LoVo (cell line): ENCODE results near the gene LMO2.

Experiments
- DNase-seq: peaks from one replicate; pipeline ENCODE4 v3.0.0-alpha.2; 2016; ENCODE audit warnings: low spot score

The LMO2 gene

GRCh38 chr11:33913991-33914390 is 22.1 kb upstream of the LMO2 start:
- DNase-seq, result no peak

- DNase-seq, result peak; percentile 22
These were observed 20.8 kb upstream of the LMO2 start for GRCh38 chr11:33912405-33913361.

- DNase-seq, result no peak
These were observed 19.1 kb upstream of the LMO2 start for GRCh38 chr11:33910958-33911339.

- no peak for DNase-seq
These were observed 18.6 kb upstream of the LMO2 start for GRCh38 chr11:33910296-33910957.

- DNase-seq, result no peak
These were observed 17.7 kb upstream of the LMO2 start for GRCh38 chr11:33909552-33909951.

- DNase-seq, result no peak
These were observed 17.3 kb upstream of the LMO2 start for GRCh38 chr11:33909150-33909549.

DNA sequence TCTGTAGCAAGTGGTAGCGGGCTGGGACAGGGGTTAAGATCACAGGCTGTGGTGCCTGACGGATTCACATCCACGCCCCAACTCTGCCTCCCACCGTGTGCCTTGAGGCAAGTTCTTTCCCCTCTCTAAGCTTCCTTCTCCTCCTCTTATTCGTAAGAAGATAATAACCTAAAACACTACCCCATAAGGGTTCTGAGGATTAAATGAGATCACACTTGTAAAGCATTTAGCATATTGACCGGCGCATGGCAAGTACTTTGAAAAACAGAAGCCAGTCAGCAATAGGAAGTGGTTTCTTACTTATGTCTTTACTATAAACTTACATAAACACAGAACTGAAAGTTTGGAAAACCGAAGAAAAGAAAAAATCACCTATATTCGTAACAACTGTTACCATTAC is 15.5 kb upstream of the LMO2 start:
- DNase-seq, result no peak

DNA sequence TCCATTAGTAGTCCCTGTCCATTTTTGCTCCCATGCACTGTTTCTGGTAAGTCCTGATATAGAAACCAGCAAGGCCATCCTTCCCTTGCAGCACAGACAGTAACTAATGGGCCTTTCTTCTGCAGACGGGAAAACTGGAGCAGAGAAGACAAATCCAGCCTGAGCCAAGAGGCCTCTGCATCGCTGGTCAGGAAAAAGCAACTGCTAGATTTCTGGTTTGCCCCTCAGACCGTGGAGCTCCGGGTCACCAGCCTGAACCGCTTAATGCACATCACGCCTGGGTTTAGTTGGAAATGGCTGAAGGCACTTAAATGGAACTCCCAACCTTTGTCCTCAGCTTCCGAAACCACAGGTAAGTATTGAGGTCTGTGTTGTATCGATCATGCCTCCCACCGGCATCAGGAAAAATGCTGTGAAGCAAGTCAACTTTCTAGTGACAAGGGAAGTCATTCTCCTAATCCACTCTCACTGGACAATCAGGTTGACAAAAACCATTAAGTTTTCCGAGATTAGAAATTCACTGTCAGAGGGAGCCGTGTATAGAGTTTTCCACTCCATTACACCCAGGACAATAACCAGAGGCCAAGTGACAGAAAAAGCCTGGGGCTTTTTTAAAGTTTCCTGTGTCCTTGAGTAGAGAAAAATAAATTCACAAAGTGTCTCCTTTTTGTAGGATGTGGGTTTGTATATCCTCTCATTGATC is 14.8 kb upstream of the LMO2 start:
- DNase-seq, result no peak

DNA sequence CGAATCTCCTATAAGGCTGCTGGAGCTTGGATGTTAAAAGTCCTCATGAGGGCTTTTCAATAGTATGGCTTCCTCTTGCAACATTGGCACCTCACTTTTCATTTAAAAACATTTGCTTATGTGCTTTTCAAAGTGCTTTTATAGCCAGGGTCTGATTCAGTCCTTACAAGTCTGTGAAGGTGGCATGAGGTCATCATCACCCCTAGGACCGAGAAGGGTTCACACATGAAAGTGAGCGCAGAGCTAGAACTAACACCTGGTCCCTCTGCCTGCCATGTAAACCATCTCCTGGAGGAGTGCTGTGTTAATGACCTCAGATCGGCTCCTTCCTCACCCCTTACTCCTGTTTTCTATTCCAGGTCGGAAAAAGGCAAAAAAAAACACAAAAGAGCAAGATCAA is 12.2 kb upstream of the LMO2 start:
- no peak for DNase-seq

- no peak for DNase-seq
These were observed 8.4 kb upstream of the LMO2 start for GRCh38 chr11:33900159-33900840.

DNA sequence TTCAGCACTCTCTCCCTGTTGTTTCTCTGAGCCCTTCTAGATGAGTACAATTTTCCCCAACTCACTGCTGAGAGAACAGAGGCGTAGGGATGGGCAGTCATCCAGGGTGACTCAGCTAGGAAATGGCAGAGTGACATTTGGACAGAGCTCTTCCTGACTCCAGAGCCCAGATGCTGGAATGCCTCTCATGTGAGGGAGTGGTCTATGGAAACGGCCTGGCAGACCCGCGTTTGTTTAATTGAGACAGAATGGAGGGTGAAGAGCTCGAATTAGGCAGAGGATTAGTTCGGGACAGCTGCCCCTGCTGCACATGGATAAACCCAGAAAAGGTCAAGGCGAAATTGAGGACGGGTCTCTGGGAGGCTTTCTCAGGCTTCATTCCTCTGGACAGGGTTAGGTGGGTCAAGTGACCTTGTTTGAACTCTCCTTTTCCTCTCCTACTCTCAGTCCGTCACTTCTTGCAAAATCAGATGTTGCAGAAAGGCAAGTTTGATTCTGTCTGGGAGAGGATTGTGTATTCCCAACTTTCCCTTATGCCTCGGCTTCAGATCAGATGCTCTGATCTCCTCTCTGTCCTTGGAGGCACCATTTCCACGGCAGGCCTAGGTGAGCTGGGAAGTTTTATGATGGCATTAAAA is 7.6 kb upstream of the LMO2 start:
- peak; percentile 31 for DNase-seq

- no peak for DNase-seq
These were observed 7.1 kb upstream of the LMO2 start for GRCh38 chr11:33898957-33899356.

DNA sequence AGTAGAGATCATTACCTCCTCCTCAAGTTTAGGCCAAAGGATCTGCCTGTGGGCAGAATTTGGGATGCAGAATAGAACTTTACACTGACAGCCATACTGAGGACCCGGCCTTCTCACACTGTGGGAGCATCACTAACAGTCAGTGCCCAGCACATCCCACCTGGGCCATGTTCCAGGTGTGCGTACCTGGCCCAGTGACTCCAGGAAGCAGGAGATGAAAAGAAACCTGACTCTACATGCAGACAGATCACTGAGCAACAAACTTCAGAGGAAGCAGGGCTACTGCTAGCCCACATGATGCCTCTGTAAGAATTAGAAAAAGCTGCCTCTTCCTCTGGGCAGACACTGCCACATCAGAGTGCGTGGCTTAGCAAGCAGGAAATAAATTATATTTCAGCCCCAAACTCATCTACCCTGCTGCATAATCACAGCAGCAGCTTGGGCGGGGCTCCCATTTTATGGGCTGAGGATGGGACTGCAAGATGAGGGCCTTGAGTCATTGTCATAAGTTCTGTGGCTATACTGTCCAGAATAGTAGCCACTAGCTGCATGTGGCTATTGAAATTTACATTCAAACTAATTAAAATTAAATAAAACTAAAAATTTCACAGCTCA is 6.0 kb upstream of the LMO2 start:
- no peak for DNase-seq

DNA sequence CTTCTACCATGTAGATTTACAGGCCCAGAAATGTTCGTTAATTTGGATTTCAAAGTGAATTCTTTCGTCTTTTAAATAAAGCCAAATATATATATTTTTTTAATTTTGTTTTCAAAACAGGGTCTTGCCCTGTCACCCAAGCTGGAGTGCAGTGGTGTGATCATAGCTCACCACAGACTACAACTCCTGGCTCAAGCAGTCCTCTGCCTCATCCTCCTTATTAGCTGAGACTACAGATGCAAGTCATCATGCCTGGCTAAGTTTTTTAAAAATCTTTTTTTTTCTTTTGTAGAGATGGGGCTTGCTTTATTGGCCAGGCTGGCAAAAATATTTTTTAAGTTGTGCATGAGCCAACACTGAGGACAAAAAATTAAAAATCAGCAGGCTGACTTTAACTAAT is 5.0 kb upstream of the LMO2 start:
- no peak for DNase-seq

DNA sequence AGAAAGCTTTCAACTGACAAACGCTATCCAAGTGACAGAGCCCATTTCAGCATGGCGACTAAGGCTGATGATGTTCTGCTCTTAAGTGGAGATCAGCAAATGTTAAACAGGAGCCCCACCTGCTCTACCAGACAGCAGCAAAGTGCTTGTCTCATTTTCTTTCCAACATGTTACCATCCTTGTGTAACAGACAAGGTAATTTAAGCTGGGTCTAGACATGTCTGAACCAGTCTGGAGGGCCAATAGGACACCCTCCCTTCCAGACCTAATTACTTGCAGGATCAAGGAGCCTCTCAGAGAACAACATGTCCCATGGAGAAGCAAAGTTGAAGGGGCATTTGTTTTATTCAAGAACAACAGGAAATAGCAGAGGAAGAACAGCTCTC is 3.9 kb upstream of the LMO2 start:
- no peak for DNase-seq

DNA sequence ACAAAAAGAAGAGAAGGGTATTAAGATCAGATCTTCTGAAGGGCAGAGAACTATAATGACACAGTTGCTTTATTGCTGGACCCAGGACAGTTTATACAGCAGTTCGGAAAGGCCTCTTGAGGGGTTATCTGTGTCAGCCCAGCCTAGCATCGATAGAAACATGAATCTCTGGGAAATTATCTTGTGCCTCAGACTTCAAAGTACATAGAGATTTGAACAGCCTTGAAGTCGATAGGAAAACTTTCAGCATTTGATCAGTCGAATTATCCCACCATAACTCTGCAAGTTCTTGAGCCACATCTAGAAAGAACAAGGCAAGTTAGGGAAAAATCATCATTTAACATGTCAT is 2.5 kb upstream of the LMO2 start:
- DNase-seq, result no peak

DNA sequence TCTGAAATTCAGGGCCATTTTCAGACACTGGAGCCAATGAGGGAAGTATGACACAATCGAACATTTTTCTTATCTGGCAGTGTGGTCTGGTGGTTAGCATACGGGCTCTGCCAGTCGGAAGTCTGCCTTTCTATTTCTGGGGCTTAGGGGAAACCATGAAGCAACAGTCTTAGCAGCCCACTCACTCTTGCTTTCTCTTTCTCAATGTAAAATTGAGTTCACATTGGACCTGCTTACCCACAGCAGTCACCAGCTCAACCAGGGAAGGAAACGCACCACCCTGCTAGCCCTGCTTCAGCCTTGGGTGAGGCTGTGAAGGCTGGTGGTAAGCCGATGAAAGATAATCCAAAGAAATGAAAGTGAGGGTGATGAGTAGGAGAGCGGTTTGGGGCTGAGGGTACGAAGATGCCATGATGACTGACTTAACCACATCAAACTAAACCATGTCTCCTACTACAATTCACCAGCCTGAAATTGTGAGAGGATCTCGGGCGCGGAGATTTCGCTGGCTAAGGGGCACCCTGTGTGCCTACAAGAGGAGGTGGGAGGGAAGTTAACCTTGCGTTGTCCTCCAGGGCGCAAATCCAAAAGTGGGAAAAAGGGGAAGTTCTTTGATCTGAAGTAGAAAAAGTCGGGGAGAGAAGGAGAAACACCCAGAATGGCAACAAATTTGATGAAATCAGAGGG is 2.0 kb upstream of the LMO2 start:
- no peak for DNase-seq

DNA sequence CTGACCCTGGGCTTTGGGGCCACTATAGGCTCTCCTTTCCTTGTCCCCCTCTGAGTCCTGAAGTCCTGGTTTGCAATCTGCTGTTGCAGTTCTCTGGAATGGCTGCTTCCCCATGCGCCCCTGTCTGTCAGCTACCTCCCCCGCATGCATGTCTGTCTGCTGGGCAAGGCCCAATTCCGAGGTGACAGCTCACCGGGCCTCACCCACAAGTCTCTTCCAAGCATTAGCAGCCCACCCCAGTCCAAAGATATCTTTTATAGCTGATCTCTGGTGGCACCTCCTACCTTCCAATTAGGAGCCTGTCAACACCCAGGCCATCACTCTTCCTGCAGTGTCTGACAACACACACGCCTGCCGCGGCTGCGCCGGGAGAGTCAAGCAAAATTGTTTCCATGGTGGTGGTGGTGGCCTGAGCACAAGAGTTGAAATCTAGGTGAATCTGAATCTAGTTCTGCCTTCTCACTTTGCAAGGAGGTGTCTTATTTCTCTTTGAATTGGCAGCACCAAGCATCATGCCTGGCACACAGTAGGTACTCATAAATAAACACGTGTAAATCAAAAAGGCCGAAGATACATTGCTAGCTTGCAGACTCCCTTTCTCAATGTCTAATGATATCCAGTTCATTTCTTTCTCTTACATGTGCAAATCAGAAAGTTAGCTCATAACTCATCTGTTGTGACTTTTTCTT is 1.2 kb upstream of the LMO2 start:
- DNase-seq, result no peak

DNA sequence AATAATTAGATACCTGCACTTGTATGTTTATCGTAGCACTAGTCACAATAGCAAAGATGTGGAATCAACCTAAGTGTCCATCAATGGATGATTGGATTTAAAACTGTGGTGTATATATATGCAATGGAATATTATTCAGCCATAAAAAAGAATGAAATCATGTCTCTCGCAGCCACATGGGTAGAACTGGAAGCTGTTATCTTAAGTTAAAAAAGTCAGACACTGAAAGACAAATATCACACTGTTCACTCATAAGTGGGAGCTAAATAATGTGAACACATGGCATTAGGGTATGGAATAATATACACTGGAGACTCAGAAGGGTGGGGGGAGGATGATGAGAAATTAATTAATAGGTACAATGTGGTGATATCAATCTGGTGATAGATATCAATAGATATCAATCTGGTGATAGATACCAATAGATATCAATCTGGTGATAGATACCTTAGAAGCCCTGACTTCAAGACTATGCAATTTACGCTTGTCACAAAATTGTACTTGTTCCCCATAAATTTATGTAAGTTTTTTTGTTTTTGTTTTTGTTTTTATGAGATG is 2.0 kb downstream of the LMO2 start:
- no peak for DNase-seq

DNA sequence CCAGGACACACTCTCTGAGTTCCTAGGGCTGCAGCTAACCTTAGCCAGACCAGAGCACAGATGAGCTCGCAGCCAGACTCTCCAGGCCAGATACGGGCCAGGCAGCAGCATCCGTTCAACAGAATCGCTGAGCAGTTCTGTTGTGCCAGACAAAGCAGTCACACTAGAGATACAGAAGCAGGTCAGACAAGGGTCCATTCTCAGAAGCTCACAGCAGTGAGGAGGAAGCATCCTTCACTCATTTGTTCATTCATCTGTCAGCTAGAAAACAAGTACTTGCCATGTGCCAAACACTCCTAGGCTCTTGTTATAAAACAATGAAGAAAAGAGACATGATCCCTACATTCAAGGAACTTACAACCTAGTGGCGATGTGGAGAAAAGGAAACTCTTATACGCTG is 2.6 kb downstream of the LMO2 start:
- no peak for DNase-seq
